ENCODE measurements around the gene PROCA1.
"Not testable (repeated sequence)": the region's sequence is repeated elsewhere in the genome, so short reads cannot be mapped to it uniquely, and the experiment has no call there.

- not testable (repeated sequence) for TF ChIP-seq CTCF (optimal IDR thresholded peaks at IDR 0.05 in 1 of 3, IDR thresholded peaks at IDR 0.05 in 1 of 3, conservative IDR thresholded peaks at IDR 0.05 in 1 of 3; ENCODE audit: extremely low read depth in 1 of 3, insufficient read depth in 2 of 3, low read length in 3 of 3); EZH2 (IDR thresholded peaks at IDR 0.05; ENCODE audit: low read length)
These were observed 53.3 kb downstream of the PROCA1 start for GRCh38 chr17:28658342-28658741.

Measured in keratinocyte (primary cell).